Prostate gland (tissue), 2 donors: ENCODE measurements around the gene APOA4. TPM values are rescaled to one million over a fixed set of nuclear protein-coding genes. Genes with fewer than 3 reads are reported as not detected.

Experiments used
- DNase-seq: peaks from one replicate; pipeline ENCODE4 v3.0.0-alpha.2; 2019; ENCODE audit warnings: low spot score
- H3K27ac ChIP-seq, 2 donors: fragments of 200-600 bp; sonication (generic); 2 replicates each; pipeline ENCODE4 v1.5.1; 2017 to 2019
- H3K27me3 ChIP-seq: fragments of 200-600 bp; sonication (generic); replicated peaks from 2 replicates; pipeline ENCODE4 v1.5.1; 2019; ENCODE audit not compliant: insufficient read depth
- H3K36me3 ChIP-seq, 2 donors: fragments of 200-600 bp; sonication (generic); 1 replicate in 1 of 2; 2 replicates in 1 of 2; pipeline versions ENCODE4 v1.5.1 to v1.8.1; 2017 to 2019
- H3K4me1 ChIP-seq: fragments of 200-600 bp; sonication (generic); replicated peaks from 2 replicates; pipeline ENCODE4 v1.5.1; 2019
- H3K4me3 ChIP-seq, 2 donors: fragments of 200-600 bp; sonication (generic); 2 replicates each; pipeline ENCODE4 v1.5.1; 2017 to 2019
- H3K9me3 ChIP-seq: fragments of 200-600 bp; sonication (generic); 2 replicates; pipeline ENCODE4 v1.5.1; 2017
- POLR2A ChIP-seq: fragments of 450-650 bp; IDR thresholded peaks from one replicate; pipeline ENCODE4 v1.6.1; 2016; ENCODE audit warnings: antibody characterized with exemption, mild to moderate bottlenecking
- POLR2AphosphoS5 ChIP-seq: sonication (generic); formaldehyde crosslinking; IDR thresholded peaks from one replicate; pipeline ENCODE4 v1.6.1; 2017; ENCODE audit warnings: antibody characterized with exemption
- WGBS: methylation state at CpG from one replicate; pipeline ENCODE4 v1.1.5; 2018; 5-methylcytosine and 5-hydroxymethylcytosine counted together
- intact Hi-C: fragments of 100-400 bp; cut with DNase I; formaldehyde crosslinking; loops from one replicate; pipeline ENCODE4 v1.14.2; 2022
- total RNA-seq, 2 donors: library from RNA; depleted of rRNA; stranded (reverse); fragments of >200 nt; gene quantifications; one replicate each; pipeline ENCODE4 v1.1.0, GENCODE V29; 2016
- TF ChIP-seq, protein P1 (sequence below), 4 experiments: fragments of 200-600 bp in 2 of 4; fragments of 450-650 bp in 2 of 4; sonication (generic) in 2 of 4; IDR thresholded peaks; 1 replicate in 3 of 4; 2 replicates in 1 of 4; pipeline ENCODE4 v1.5.1; 2016 to 2019; ENCODE audit warnings: antibody characterized with exemption in 4 of 4, mild to moderate bottlenecking in 2 of 4, moderate library complexity in 2 of 4

APOA4 gene
- total RNA-seq, 2 donors from 2014 or later: not detected

- WGBS: 89% methylated on average over 11 of the region's 11 CpGs
- no peaks in the 10 kb centered on the region for H3K27me3 ChIP-seq
- H3K9me3 ChIP-seq: no peaks in the 10 kb centered on the region
- peaks cover 0 to 4% of the 10 kb centered on the region in 2 donors for H3K36me3 ChIP-seq
- H3K4me3 ChIP-seq: no peak overlapping the region
- DNase-seq: no peak
- peaks cover 7% of the 10 kb centered on the region for H3K4me1 ChIP-seq
- H3K27ac ChIP-seq: no peak overlapping the region
- TF ChIP-seq POLR2A (no peak), POLR2AphosphoS5 (no peak)
- TF ChIP-seq, protein P1, sequence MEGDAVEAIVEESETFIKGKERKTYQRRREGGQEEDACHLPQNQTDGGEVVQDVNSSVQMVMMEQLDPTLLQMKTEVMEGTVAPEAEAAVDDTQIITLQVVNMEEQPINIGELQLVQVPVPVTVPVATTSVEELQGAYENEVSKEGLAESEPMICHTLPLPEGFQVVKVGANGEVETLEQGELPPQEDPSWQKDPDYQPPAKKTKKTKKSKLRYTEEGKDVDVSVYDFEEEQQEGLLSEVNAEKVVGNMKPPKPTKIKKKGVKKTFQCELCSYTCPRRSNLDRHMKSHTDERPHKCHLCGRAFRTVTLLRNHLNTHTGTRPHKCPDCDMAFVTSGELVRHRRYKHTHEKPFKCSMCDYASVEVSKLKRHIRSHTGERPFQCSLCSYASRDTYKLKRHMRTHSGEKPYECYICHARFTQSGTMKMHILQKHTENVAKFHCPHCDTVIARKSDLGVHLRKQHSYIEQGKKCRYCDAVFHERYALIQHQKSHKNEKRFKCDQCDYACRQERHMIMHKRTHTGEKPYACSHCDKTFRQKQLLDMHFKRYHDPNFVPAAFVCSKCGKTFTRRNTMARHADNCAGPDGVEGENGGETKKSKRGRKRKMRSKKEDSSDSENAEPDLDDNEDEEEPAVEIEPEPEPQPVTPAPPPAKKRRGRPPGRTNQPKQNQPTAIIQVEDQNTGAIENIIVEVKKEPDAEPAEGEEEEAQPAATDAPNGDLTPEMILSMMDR (IDR thresholded peaks at IDR 0.05): no peak
- intact Hi-C loops: no loop called here
Observed at GRCh38 chr11:116867619-116868018, 44.5 kb upstream of the APOA4 start.

- TF ChIP-seq, protein P1 (IDR thresholded peaks at IDR 0.05): no peak
- TF ChIP-seq POLR2A: no peak
- TF ChIP-seq POLR2AphosphoS5: no peak
- peaks cover 0 to 4% of the 10 kb centered on the region in 2 donors for H3K36me3 ChIP-seq
- WGBS: 91% methylated on average over 6 of the region's 6 CpGs
- H3K9me3 ChIP-seq: no peaks in the 10 kb centered on the region
- DNase-seq: no peak
- no peaks in the 10 kb centered on the region for H3K27me3 ChIP-seq
- H3K4me1 ChIP-seq: peaks cover 7% of the 10 kb centered on the region
- intact Hi-C loops: no loop called here
- no peak overlapping the region for H3K27ac ChIP-seq
- H3K4me3 ChIP-seq: no peak overlapping the region
Observed at GRCh38 chr11:116866804-116867455, 43.8 kb upstream of the APOA4 start.

- no peak overlapping the region for H3K27ac ChIP-seq
- H3K9me3 ChIP-seq: no peaks in the 10 kb centered on the region
- DNase-seq: no peak
- H3K27me3 ChIP-seq: no peaks in the 10 kb centered on the region
- 52% methylated on average over 1 of the region's 1 CpG for WGBS
- intact Hi-C loops: no loop called here
- no peak for TF ChIP-seq POLR2A
- TF ChIP-seq, protein P1 (IDR thresholded peaks at IDR 0.05): no peak
- no peak for TF ChIP-seq POLR2AphosphoS5
- peaks cover 7% of the 10 kb centered on the region for H3K4me1 ChIP-seq
- peaks cover 0 to 10% of the 10 kb centered on the region in 2 donors for H3K36me3 ChIP-seq
- H3K4me3 ChIP-seq: no peak overlapping the region
Observed at GRCh38 chr11:116865696-116866095, 42.6 kb upstream of the APOA4 start.

DNA sequence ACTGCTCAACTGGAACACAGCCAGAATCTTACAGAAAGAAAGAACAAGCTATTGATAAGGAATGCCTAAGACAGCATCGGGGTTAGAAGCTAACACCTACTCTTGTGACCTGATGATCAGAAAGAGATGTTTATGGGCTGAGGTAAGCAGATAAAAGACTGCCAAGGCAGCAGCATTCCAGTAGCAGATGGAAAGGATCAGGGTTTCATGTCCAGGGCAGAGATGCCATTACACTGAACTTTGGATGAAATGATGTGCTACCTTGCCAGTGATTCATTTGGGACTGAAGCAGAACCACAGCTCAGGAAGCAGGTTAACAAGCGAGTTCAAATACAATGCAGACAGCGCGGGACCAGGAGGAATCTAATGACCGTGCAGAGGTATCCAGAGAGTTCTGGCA, 41.4 kb upstream of the APOA4 start:
- intact Hi-C loops: no loop called here
- Histone ChIP-seq H3K36me3 (peaks cover 0 to 11% of the 10 kb centered on the region in 2 donors), H3K9me3 (no peaks in the 10 kb centered on the region), H3K27me3 (no peaks in the 10 kb centered on the region), H3K4me3 (no peak overlapping the region), H3K4me1 (no peaks in the 10 kb centered on the region), H3K27ac (no peak overlapping the region)
- WGBS: 78% methylated on average over 5 of the region's 5 CpGs
- DNase-seq: no peak
- TF ChIP-seq, protein P1 (IDR thresholded peaks at IDR 0.05): no peak
- TF ChIP-seq POLR2AphosphoS5 (no peak), POLR2A (no peak)

DNA sequence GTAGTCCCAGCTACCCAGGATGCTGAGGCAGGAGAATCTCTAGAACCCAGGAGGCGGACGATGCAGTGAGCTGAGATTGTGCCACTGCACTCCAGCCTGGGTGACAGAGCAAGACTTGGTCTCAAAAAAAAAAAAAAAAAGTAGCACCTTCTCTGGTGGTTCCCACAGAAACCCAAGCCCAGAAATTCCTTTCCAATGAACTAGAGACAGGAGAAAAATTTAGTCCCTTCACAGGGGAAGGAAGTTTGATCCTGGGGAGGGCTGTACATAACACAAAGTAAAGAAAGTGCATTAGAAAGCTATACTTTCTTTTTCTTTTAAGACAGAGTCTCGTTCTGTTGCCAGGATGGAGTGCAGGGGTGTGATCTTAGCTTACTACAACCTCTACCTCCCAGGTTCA, 39.8 kb upstream of the APOA4 start:
- intact Hi-C loops: no loop called here
- 96% methylated on average over 3 of the region's 3 CpGs for WGBS
- DNase-seq: no peak
- TF ChIP-seq POLR2AphosphoS5: no peak
- H3K4me3 ChIP-seq: no peak overlapping the region
- no peaks in the 10 kb centered on the region for H3K4me1 ChIP-seq
- no peaks in the 10 kb centered on the region for H3K9me3 ChIP-seq
- H3K36me3 ChIP-seq: peaks cover 0 to 11% of the 10 kb centered on the region in 2 donors
- no peaks in the 10 kb centered on the region for H3K27me3 ChIP-seq
- no peak overlapping the region for H3K27ac ChIP-seq
